ENCODE data around the gene PIP4K2A. TPM values are rescaled to one million over a fixed set of nuclear protein-coding genes. Genes with fewer than 3 reads are reported as not detected.
A peak's percentile ranks its signal among the peaks of the same experiment; 100 is the strongest.
"Not testable (repeated sequence)": the region's sequence is repeated elsewhere in the genome, so short reads cannot be mapped to it uniquely, and the experiment has no call there.

Gene PIP4K2A
- total RNA-seq, 1 donor from 2014 or later, result 17.9 TPM

- FAIRE-seq (no peak), DNase-seq (ENCODE audit: low read depth) (no peak)
- Histone ChIP-seq H3K36me3 (ENCODE audit: control insufficient read depth, insufficient read depth, low read length) (no peaks in the 10 kb centered on the region), H3K4me3 (ENCODE audit: low read depth, low read length) (no peak overlapping the region), H3K27me3 (ENCODE audit: control insufficient read depth, insufficient read depth, low read length) (no peaks in the 10 kb centered on the region)
- TF ChIP-seq CTCF (IDR thresholded peaks at IDR 0.05; ENCODE audit: insufficient read depth, low read length, severe bottlenecking), result no peak
Observed at GRCh38 chr10:22698941-22699440, 15.4 kb downstream of the PIP4K2A start.

- Histone ChIP-seq H3K4me3 (ENCODE audit: low read depth, low read length) (no peak overlapping the region), H3K27me3 (ENCODE audit: control insufficient read depth, insufficient read depth, low read length) (no peaks in the 10 kb centered on the region), H3K36me3 (ENCODE audit: control insufficient read depth, insufficient read depth, low read length) (no peaks in the 10 kb centered on the region)
- FAIRE-seq, result no peak
- TF ChIP-seq CTCF (IDR thresholded peaks at IDR 0.05; ENCODE audit: insufficient read depth, low read length, severe bottlenecking), result no peak
- no peak for DNase-seq (ENCODE audit: low read depth)
Observed at GRCh38 chr10:22697800-22698199, 16.6 kb downstream of the PIP4K2A start.

DNA sequence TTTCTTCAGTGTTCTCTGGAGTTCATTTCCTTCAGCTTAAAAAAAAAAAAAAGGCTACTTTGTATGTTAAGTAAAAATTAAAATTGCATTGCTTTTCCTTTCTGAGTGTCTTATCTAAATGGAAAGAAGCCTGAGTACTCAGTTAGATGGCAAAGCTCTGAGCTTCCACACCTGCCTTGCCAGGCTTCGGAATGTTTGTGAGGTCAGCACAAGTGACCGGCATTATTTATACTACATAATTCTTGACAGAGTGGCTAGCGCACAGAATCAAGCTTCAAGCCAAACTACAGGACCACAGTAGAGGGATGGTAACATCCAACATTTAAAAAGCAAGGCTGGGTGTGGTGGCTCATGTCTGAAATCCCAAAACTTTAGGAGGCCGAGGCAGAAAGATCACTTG is 17.3 kb downstream of the PIP4K2A start:
- no peak for TF ChIP-seq CTCF (IDR thresholded peaks at IDR 0.05; ENCODE audit: insufficient read depth, low read length, severe bottlenecking)
- no peaks in the 10 kb centered on the region for H3K36me3 ChIP-seq (ENCODE audit: control insufficient read depth, insufficient read depth, low read length)
- DNase-seq (ENCODE audit: low read depth), result no peak
- no peaks in the 10 kb centered on the region for H3K27me3 ChIP-seq (ENCODE audit: control insufficient read depth, insufficient read depth, low read length)
- H3K4me3 ChIP-seq (ENCODE audit: low read depth, low read length), result no peak overlapping the region
- FAIRE-seq, result no peak

GRCh38 chr10:22693860-22694259 is 20.5 kb downstream of the PIP4K2A start:
- Histone ChIP-seq H3K4me3 (ENCODE audit: low read depth, low read length) (no peak overlapping the region), H3K36me3 (ENCODE audit: control insufficient read depth, insufficient read depth, low read length) (no peaks in the 10 kb centered on the region), H3K27me3 (ENCODE audit: control insufficient read depth, insufficient read depth, low read length) (no peaks in the 10 kb centered on the region)
- DNase-seq (ENCODE audit: low read depth) (no peak), FAIRE-seq (no peak)
- no peak for TF ChIP-seq CTCF (IDR thresholded peaks at IDR 0.05; ENCODE audit: insufficient read depth, low read length, severe bottlenecking)

GRCh38 chr10:22693371-22693784 is 21.0 kb downstream of the PIP4K2A start:
- H3K36me3 ChIP-seq (ENCODE audit: control insufficient read depth, insufficient read depth, low read length), result no peaks in the 10 kb centered on the region
- no peaks in the 10 kb centered on the region for H3K27me3 ChIP-seq (ENCODE audit: control insufficient read depth, insufficient read depth, low read length)
- FAIRE-seq (no peak), DNase-seq (ENCODE audit: low read depth) (peak; percentile 20)
- no peak overlapping the region for H3K4me3 ChIP-seq (ENCODE audit: low read depth, low read length)
- no peak for TF ChIP-seq CTCF (IDR thresholded peaks at IDR 0.05; ENCODE audit: insufficient read depth, low read length, severe bottlenecking)

DNA sequence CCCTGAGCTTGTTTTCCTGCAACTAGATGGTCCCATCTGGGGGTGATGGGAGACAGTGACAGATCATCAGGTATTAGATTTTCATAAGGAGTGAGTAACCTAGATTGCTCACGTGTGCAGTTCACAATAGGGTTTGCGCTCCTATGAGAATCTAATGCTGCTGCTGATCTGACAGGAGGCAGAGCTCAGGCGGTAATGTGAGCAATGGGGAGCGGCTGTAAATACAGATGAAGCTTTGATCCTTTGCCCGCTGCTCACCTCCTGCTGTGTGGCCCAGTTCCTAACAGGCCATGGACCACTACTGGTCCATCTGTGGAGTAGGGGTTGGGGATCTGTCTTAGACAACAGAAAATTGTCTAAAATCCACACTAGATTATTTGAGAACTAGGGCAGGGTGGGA is 22.3 kb downstream of the PIP4K2A start:
- not testable (repeated sequence) for H3K4me3 ChIP-seq (ENCODE audit: low read depth, low read length); H3K27me3 ChIP-seq (ENCODE audit: control insufficient read depth, insufficient read depth, low read length); FAIRE-seq; DNase-seq (ENCODE audit: low read depth); H3K36me3 ChIP-seq (ENCODE audit: control insufficient read depth, insufficient read depth, low read length)

Measured in bronchial epithelial cell (primary cell).